Peyer's patch (tissue), 4 donors: Measurements from ENCODE around the gene ANXA3.

Source experiments
- POLR2A ChIP-seq, 2 donors: fragments of 450-650 bp; IDR thresholded peaks; one replicate each; pipeline ENCODE4 v1.5.1; 2017; ENCODE audit warnings: antibody characterized with exemption in 2 of 2, mild to moderate bottlenecking in 2 of 2, moderate library complexity in 2 of 2
- TF ChIP-seq, protein P1 (sequence below), 6 experiments: fragments of 450-650 bp in 4 of 6; fragments of 200-600 bp in 2 of 6; sonication (generic) in 1 of 6; IDR thresholded peaks; one replicate each; pipeline ENCODE4 v1.5.1; 2017 to 2019; ENCODE audit warnings: antibody characterized with exemption in 6 of 6, mild to moderate bottlenecking in 3 of 6, moderate library complexity in 1 of 6

- TF ChIP-seq, protein P1, sequence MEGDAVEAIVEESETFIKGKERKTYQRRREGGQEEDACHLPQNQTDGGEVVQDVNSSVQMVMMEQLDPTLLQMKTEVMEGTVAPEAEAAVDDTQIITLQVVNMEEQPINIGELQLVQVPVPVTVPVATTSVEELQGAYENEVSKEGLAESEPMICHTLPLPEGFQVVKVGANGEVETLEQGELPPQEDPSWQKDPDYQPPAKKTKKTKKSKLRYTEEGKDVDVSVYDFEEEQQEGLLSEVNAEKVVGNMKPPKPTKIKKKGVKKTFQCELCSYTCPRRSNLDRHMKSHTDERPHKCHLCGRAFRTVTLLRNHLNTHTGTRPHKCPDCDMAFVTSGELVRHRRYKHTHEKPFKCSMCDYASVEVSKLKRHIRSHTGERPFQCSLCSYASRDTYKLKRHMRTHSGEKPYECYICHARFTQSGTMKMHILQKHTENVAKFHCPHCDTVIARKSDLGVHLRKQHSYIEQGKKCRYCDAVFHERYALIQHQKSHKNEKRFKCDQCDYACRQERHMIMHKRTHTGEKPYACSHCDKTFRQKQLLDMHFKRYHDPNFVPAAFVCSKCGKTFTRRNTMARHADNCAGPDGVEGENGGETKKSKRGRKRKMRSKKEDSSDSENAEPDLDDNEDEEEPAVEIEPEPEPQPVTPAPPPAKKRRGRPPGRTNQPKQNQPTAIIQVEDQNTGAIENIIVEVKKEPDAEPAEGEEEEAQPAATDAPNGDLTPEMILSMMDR (IDR thresholded peaks at IDR 0.05) = no peak
- TF ChIP-seq POLR2A (IDR thresholded peaks at IDR 0.05) = no peak
These were observed 27.6 kb upstream of the ANXA3 start for GRCh38 chr4:78524009-78524408.
